HG03139 (cell line): Measurements from ENCODE around the gene FBXL2.
"Not testable (repeated sequence)": the region's sequence is repeated elsewhere in the genome, so short reads cannot be mapped to it uniquely, and the experiment has no call there.

Source experiments
- ATAC-seq: cut with Tn5 transposase; IDR thresholded peaks from one replicate; pipeline ENCODE4 v1.9.1; 2021; ENCODE audit not compliant: unreplicated experiment

The FBXL2 gene

DNA sequence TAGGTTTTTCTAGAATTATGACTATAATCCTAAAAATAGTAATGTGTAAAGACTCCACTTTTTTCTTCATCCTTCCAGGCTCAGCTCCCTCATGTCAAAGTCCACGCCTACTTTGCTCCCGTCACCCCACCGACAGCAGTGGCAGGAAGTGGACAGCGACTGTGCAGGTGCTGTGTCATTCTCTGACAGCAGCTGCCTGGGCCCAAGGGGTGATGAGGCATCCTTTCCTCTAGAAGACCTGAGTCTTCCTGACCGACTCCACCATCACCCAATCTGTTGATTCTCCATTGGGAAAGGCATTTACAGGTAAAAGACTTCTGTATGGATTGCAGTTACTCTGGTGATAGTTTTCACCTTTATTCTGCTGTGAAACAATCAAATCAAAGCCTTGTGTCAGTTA lies 108.2 kb downstream of the FBXL2 start:
- no peak for ATAC-seq

DNA sequence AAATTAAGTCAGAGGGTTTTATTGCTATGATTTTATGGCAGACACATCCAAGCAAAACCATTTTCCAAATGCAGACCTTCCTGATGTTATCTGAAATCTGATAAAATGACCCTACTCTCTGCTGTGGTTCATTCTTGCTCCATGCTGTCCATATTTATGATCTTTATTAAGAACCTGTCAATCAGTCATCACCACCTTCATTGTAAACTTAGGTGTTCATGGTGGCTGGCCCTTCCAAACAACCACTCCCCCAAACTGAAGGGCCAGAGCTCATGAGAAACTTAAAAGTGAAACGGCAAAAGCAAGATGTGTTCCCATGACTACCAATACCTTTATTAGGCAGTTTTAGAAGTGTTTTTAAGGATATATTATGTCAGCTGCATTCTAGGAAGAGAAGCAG lies 109.4 kb downstream of the FBXL2 start:
- ATAC-seq, result no peak

DNA sequence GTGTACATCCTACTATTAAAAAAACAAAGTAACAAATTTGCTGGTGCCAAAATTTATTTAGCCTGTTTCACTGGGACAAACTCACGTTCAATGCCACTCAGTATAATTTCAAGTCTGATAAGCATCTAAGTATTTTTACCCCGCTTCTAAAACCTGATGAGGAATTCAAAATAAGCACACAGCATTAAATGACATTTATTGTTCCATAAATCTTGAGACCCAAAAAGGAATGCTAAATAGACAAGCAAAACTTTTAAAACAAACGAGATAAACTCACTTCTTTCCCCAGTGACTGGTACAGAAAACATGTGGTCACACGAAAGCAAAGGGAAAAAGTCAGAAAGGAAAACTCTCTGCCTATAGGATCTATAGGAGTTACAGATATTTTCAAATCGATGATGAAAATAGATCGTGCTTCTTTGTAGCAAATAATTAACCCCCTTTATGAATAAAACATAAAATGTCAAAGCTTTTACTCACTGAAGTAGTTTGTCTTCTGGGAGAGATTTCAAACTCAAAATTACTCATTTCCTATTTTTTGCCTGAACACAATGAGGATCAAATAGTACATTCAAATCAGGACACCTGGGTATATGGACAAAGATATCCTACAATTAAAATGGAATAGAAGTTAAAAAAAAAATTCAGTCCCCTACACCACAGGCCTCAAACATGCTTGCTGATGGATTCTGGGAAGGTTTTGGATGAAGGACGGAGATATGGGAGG lies 111.3 kb downstream of the FBXL2 start:
- no peak for ATAC-seq

- no peak for ATAC-seq
Measured at GRCh38 chr3:33389908-33390307, 112.7 kb downstream of the FBXL2 start.

DNA sequence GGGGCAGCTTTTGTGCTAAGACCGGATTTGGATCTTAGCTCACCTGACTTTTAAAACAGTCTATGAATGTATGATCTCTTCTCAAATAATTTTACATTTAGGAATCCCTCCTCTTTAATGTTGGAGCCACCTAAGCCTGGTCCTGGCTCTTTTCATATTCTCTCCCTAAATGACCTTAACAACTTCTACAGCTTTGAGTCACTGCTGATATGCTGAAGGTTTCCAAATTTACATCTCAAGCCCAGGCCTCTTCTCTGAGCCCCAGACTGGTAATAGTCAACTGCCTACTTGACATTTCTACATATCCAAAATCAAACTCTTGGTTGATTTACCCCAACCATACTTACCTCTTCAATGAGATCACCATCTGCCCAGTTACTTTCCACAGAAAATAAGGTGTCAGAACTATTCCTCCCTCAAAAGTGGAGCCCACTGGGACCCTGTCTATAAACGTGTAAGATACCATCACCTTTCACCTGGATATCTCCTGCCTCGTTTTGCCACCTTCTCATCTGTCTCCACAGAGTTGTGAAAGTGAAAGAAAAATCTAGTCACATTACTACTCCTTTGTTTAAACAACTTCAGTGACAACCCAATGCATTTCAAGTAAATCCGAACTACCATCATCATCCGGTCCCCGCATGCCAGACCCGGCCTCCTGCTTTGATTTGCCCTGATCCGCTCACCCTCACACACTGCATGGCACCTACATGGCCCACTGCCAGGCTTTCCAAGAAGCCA lies 114.2 kb downstream of the FBXL2 start:
- ATAC-seq, result no peak

DNA sequence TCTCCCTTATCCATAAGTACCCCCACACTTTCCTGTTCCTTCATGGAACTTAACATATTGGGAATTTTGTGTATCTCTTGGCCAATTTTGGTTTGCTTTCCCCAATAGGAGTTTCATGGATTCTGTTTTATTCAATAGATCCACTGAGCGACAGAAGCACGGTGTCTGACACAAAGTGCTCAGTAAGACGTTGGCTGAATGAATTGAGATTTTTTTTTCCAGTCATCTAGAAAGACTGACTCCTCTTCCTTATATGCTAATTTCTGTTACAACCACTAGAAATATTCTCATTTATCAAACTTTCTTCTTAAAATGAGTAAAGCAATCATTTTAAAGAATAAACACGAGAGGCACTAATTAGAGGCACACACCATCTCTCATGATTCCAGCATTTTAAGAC lies 114.9 kb downstream of the FBXL2 start:
- no peak for ATAC-seq

DNA sequence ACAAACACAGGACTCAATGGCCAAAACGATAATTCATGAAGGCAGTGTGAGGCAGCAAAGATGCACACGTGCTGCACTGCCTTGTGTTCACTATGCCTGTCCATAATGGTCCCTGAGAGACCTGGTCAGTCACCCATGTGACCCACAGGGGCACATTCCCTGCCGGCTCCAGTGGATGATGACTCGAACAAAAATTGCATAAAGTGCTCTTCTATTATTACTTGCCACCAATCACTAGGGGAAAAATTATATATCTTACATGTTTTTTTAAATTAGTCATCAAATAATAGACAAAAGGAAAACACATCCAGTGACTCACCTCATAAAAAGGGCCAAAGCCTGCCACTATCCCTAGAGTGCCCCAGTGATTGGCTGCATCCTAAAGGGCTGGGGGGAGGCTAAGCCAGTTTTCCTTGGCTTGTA lies 115.5 kb downstream of the FBXL2 start:
- ATAC-seq, result no peak

DNA sequence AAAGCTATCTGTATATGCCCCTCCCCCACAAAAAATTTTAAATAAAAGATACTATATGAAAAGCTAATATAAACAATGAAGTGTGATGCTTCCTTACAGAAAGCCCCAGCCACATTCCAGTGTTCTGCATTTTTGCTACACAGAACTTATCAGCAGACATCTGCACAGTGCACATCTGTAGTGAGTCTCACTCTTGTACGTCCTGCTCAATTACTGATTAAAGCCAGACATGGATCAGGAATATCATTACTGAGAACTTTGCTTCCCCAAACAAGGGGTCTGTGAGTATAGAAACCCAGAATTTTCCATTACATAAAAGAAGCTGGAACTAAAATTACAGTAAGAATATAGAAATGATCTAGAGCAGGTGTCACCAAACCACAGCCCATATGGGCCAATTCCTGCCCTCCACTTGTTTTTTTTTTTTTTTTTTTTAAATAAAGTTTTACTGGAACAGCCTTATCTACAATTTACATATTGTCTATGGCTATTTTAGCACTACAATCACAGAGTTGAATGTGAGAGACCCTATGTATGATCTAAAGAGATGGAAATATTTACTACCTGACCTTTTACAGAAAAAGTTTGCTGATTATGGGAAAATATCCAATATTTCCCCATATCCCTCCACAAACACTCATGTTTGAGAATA lies 117.3 kb downstream of the FBXL2 start:
- no peak for ATAC-seq

DNA sequence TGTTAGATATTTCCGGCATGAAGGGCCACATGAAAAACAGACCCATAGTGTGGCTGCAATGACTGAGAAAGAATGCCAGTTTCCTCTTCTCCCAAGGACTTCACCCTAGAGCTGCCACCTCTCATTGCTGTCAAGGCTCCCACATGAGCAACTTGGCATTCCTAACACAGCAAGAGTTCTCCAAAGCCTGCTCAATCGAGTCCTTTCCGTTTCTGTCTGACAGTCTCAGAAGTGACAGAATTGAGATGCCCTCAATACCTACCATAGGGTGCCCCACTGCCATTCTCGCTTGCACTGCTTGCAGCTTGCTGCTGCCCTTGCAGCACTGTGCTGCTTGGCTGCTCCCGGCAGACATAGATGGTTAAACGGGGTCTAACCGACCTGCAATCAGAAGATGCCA lies 118.7 kb downstream of the FBXL2 start:
- no peak for ATAC-seq

DNA sequence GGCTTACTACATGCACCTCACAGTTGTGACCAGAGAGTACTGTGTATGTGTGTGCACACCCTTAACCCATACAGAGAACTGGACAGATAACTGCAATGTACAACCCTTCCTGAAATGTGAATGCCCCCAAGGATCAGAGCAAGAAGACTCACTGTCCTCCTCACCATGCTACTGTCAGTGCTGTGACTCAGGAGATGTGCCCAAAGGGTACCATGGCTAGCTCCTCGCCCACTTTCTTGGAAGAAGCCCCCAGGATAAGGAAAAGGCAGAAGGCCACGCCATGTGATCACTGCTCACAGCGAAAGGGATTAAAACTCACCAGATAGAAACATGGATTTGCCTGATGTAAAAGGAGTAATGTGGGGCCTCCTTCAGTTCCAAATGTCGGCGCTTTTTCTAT lies 121.2 kb downstream of the FBXL2 start:
- ATAC-seq, result no peak

- no peak for ATAC-seq
Measured at GRCh38 chr3:33401781-33402180, 124.5 kb downstream of the FBXL2 start.

GRCh38 chr3:33402936-33403335 lies 125.7 kb downstream of the FBXL2 start:
- ATAC-seq, result no peak

DNA sequence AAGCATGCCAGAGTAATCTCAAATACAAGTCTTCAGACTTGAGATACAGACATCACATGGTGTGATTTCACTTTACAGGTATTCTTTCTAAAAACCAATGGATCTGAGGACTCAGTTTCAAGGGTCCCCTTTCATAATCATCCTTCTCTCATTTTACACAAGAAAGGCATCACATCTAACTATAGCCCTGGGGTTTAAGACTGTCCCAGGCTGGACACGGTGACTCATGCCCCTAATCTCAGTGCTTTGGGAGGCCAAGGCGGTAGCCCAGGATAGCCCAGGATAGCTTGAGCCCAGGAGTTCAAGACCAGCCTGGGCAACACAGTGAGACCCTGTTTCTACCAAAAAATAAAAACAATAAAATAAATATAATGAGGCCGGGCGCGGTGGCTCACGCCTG lies 126.5 kb downstream of the FBXL2 start:
- no peak for ATAC-seq

DNA sequence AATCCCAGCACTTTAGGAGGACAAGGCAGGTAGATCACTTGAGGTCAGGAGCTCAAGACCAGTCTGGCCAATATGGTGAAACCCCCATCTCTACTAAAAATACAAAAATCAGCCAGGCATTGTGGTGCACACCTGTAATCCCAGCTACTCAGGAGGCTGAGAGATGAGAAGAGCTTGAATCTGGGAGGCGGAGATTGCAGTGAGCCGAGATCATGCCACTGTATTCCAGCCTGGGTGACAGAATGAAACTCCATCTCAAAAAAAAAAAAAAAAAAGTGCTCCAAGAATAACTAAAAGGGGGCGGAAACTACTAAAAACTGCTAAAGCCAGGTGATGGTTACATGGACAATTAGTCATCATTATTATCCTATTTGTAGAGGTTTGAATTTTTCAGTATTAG lies 133.6 kb downstream of the FBXL2 start:
- not testable (repeated sequence) for ATAC-seq

DNA sequence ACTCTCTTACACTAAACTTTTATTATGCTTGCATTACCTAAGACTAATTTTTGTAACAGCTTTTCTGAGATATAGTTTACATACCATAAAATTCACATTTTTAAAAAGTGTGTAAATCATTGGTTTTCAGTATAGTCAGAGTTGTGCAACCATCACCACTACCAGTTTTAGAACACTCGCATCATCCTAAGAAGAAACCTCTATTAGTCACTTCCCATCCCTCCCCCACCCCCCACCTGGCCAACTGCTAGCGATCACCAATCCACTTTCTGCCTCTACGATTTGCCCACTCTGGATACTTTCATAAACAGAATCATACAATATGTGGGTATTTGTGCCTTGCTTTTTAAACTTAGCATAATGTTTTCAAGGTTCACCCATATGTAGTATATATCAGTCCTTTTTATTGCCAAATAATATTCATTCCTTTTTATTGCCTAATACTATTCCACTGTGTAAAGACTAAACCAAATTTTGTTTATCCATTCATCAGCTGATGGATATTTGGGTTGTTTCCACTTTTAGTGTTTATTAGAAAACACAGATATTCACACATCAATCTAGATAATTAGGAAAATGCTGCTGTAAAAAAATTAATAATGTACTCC lies 139.9 kb downstream of the FBXL2 start:
- ATAC-seq, result no peak

DNA sequence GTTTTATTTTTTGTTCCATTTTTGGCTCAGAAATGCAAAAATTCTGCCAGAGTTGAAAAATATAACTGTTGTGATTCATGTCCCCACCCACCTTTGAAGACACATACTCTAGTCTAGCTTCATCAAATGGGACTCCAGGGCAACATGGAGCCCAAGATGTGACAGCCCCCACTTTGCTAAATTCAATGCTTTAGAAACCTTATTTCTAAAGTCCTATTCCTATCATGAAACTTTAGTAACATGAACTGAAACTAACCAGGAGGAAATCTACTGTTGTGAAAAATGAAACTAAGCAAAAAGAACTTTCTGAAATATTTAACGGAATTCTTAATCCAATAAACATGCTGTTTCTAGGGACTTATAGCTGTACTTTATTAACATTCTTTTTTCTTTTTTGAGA lies 142.7 kb downstream of the FBXL2 start:
- no peak for ATAC-seq

DNA sequence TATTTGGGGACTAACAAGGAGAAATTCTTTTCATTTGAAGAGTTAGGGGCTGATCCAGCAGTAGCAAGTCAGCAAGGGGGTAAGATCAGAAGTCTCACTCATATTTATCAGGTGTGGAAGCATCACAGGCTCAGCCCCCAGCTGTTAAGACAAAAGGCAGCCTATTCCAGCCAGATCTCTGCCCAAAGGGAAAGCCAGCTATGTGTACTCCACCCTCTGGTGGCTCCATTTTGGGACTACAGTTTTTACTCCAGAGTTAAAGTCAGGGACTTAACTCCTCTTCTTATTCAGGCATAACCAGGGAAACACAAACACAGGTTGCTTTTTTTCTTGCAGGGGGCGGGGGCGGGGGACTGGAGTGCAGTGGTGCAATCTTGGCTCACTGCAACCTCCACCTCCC lies 143.7 kb downstream of the FBXL2 start:
- ATAC-seq, result no peak

- no peak for ATAC-seq
Measured at GRCh38 chr3:33424606-33425452, 147.6 kb downstream of the FBXL2 start.

DNA sequence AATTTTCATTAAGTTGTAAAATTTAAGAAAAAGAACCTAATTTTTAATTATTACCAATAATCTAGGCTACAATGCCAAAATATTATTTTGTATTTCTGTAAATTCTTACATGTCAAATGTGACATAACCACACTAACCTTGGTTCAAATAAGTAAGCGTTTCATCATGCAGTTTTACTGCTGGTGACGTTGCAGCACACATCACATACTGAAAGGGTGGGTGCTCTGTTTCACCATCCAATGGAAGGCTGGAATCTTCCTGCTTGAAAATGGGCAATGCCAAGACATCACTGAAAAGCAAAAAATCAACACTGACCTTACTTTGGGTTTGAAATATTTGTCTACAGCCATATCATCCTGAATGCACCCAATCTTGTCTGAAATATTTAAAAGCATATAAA lies 148.2 kb downstream of the FBXL2 start:
- ATAC-seq, result no peak

- no peak for ATAC-seq
Measured at GRCh38 chr3:33426068-33426467, 148.8 kb downstream of the FBXL2 start.
